Ecto neural progenitor cell (in vitro differentiated cells): Measurements from ENCODE around the gene TTLL11.
A peak's percentile ranks its signal among the peaks of the same experiment; 100 is the strongest.

Experiments used
- DNase-seq: peaks from one replicate; pipeline ENCODE4 v3.0.0-alpha.2; 2018; ENCODE audit warnings: low spot score

Gene TTLL11

DNA sequence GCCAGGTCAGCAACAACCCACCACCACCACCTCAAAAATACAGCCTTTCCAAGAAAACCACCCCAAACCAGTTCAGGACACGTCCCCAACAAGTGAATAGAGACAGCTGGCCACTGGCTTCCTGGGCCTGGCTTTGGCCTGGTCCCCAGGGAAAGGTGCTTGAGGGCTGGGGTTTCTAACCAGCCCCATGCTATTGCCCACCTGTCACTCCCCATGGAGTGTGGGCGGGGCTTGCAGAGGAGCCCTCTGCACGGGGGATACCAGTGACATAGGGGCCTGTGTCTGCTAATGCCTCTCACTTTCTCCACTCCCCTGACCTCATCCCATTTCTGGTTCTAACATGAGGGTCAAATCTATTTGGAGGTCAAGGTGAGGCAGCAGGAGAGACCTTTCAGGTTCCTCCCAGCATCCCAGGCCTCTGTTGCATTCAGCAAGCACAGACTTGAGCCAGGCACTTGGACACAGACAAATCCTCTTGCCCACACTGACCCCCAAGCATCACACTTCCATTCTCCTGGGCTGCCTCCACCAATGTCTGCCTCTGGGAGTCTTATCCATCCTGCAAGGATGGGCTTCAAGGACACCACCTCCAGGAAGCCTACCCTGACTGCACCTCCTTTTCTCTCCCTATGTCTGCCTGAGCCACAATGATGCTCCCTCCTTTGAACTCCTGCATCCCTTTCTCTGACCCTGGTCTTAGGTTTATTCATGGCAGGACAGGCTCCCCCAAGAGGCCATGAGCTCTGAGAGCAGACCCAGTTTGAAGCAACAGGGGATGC lies 16.1 kb upstream of the TTLL11 start:
- DNase-seq, result no peak

DNA sequence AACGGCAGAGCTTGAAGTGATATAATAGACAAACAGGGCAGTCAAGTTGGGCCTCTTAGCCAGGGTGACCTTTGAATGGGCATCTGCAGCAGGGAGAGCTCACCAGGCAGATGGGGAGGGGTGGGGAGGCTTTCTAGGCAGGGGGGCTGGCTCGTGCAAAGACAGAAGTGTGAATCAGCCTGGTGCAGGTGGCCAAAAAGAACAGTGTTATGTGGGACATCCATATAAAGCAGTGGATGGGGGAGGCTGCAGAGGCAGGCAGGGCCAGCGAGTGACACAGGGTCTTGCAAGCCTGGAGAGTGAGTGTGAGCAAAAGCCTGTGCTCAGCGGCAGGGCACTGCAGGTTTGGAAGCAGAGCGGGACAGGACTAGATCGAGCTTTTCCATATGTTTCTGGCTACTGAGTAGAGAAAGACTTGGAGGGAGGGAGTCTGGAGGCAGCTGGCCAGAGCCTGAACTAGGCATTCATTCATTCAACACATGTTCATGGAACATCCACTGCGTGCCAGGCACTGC lies 14.2 kb upstream of the TTLL11 start:
- no peak for DNase-seq

DNA sequence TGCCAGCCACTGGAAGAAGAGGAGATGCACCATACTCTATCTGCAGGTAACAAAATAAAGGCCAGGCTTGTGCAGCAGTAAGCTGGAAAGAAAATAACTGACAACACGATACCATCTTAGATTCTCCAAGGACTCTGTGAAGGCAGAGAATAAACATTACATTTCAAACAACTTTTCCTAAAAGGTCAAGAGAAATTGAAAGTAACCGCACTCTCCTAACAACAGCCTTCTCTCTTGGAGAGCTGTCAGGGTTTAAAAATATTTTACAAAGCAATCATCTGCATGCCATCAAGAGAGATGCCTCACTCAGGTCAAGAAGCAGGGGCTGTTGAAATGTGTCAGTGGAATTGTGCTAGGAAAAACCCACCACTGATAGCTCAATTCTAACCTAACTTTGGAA lies 13.5 kb upstream of the TTLL11 start:
- no peak for DNase-seq

DNA sequence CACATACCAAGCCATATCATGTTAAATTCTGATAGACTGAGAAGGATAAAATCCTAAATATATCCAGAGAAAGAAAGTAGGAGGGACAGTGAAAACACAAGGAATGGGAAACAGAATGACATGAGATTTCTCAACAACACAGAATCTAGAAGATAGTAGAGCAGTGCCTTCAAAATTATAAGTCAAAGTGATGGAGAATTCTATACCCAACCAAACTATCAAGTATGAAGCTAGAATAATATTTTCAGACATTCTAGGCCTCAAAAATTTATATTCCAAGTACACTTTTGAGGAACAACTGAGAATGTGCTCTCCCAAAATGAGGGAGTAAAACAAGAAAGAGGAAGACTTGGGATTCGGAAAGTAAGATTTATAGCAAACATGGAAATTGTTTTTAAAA lies 10.9 kb upstream of the TTLL11 start:
- DNase-seq, result no peak

DNA sequence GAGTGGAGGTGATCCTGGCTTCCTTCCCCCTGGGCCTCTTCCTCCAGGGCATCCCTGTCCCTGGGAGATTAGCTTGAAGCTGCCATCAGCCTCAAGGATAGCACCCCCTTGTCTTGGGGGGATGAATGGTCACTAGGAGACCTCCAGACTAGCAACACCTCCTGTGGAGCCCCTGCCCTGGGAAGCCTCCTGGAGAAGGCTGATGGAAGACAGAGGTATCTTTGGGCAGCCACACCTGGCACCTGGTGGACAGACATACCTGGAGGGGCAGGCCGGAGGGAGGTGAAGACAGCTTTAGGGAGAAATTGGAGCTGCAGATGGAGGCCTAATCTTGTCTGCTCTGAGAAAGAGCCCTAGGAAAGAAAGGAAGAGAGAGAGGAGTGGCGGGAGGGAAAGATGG lies 9.0 kb upstream of the TTLL11 start:
- DNase-seq, result no peak

DNA sequence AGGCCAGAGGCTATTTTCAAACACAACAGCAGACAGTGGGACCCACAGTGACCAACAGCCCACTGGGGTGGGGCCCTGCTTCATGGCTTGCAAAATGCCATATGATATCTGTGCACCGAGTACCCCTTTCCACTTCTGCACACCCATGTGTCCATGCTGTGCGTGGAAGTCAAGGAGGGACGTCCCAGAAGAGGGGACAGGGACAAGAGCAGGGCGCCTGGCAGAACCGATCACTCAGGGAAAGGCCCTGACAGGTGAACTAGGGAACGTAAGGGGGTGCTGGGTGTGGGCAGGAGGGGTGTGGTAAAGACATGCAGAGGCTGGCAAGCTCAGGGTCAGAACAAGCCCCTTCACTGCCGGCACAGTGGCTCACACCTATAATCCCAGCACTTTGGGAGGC lies 7.6 kb upstream of the TTLL11 start:
- DNase-seq, result peak; percentile 23

DNA sequence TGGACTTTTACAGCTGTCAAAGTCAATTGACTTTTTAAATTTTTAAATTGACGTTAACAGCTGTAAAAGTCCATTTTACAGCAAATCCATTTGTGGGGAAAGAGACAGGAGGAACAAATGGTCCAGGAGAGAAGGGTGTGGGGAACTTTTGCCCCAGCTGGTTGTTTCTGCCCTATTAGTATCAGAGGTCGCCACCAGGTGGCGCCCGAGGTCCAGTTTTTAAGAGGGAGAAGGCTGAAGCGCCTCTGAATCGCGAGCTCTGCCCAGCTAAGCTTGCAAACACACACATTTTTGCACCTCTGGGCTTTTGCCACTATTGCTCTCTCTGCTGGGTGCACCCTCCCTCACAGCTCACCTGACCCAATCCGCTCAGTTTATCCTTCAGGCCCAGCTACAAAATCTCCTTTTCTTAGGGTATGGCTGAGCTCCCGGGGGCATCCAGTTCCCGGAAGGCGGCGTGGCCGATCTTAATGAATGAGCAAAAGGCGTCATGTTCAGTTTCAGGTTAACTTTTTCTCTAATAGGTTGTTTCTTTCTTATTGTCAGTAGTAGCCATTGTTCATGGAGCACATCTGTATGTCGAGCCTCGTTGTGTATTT lies 6.3 kb upstream of the TTLL11 start:
- peak; percentile 87 for DNase-seq

DNA sequence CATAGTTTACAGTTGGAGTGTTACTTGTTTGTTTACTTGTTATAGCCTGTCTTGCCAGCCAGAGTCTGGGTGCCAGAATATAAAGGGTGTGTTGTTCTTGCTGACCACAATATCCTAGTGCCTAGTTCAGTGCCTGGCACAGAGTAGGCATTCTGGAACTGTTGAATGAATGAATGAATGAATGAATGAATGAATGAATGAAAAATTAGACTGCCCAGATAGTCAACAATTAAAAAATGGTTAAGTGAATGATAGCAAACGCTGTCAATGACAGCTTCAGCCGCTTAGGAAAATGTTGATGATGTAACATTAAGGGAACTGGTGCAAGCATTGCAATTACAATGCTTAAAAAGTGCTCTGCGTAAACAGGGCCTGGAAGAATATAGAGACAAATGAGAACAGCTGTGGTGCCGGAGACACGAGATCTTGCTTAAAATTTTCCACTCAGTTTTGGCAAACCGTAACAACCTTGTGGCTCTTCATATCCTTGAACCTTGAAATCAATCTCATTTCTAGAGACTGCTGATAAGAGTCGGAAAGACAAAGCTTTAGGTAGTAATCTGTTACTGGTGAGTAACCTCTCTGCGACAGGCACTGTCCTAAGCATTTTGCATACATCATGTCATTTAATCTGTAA lies 4.7 kb upstream of the TTLL11 start:
- DNase-seq, result peak; percentile 6

DNA sequence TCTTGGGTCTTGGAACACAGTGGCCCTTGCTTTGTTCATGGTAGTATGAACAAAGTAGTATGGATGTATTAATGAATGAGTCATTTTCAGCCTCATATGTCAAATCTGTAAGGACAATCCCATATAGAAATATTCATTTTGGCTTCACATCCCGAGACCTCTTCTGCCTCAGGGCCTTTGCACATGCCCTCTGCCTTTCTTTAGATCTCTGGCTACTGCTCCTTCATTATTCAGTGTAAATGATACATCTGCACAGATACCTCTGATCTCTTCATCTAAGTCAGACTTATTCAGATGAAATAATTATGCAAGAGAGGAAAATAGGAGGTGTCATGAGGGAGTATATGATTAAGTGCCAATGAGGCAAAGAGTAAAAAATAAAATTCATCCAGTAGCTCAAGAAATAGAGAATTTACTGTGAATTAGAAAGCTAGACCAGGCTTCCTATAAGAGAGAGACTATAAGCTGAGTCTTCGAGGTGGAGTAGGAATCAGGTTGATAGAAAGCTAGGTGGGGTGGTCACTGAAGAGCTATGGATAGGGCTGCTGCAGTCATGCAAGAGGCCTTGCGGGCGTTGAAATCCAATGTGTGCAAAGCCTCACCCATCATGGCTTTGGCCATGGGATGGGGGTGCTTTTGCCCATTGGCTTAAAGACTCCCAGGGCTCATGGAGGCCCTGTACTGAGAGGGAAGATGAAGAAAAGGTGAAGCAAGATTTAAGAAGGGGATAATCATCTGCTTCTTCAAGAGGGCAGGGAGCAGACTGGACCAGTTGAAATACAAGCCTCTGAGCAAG lies 3.7 kb upstream of the TTLL11 start:
- DNase-seq, result peak; percentile 34

DNA sequence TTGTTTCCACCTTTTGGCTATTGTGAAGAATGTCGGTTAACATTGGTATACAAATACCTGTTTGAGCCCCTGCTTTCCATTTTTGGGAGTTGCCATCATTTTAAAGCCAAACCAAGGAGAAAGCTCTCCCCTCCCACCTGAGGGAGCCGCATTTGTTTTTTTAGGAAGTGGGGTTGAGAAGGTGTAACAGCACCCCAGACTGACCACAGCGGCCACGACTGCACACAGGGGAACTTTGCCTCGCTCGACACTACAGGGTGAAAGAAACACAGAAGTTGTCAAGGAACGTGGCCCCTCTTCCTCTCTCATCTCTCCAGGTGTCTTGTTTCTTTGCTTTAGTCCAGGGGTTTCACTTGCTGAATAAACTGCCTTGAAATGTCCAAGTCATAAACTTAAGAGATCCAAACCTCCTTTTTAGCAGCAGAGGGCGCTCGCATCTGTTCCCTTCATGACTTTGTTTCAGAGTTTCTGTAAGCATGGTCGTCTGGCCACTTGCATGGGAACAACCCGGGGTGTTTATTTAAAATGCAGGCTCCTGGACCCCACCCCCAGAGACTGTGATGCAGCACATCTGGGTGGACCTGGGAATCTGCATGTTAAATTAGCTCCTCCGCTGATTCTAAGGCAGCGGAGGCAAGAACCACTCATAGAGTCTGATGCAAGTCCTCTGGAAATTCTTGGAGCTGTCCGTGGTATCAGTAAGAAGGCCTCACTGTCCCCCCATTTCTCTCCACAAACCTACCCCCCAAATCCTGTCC lies 2.1 kb upstream of the TTLL11 start:
- peak; percentile 68 for DNase-seq

DNA sequence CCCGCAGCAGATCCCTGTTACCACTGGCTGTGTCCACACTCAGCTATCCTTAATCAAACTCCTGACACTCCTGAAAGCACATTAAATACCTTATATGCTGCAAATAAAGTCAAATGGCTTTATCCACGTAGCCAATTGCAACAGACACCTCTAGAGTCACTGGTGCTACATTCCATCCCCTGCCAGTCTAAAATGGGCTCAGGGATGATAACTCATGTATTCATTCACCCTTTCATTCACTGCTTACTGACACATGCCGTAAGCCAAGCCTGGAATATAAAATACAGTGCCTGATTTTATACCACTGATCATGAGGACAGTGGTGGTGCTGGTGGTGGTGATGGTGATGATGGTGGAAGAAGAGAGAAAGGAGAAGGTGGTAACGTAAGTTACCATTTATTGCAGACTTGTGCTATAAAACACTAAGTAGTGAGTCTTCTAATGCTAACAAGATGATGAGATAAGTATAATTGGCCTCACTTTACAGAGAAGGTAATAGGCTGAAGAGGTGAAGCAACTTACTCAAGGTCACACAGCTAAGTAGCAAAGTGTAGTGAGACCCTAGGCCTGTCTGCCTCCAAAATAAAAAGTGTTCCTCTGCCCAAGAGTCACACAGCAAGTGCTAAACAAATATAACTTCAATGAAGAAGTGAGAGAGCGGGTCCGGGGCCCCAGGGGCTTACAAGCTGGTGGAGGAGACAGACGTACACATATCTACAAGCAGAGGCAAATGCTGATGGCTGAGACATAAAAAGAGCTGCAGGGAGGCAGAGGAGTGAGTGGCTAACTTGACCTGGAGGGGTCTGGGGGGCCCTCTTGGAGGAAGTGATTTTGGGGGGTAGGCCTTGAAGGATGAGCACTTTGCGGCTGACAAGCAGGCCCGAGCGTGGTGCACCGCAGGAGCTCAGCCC lies 1.2 kb downstream of the TTLL11 start:
- peak; percentile 6 for DNase-seq

DNA sequence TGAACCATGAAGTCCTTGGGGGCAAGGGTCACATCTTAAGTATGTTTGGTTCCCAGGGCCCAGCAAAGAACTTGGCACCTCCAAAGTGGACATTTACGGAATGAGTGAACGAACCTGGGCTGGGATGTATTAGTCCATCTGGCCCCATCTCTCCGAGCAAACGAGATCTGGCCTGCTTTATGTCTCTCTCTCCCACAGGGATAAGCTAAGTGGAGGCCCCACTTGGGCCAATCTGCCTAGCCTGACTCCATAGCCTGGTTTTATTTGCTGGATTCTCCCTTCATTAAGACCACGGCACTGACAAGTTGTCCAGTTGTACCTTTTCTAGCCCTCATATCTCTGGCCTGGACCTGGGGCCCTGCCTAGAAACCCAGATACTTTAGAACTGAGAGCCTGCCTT lies 2.1 kb downstream of the TTLL11 start:
- peak; percentile 20 for DNase-seq

DNA sequence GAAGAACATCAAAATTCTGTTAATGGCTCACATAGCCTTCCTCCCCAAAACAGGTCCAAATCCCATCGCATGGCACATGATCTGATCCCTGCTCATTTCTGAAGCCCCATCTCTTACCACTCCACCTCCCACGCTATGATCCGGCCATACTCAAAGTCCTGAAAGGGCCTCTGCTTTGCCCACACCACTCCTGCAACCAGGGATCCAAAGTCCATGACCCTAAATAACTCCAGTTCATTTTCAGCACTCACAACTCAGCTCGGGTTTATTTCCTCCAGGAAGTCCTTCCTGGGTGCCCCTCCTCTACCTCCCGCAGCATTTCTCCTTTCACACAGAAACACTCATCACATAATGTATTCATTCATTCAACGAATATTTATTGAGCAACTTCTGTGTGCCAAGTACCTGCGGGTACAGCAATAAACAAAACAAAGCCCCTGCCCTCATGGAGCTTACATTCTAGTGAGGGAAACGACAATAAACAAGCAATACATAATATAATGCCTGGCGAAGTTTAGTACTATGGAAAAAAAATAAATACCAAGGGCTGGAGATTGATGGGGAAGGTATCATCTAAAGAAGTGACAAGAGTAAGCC lies 2.7 kb downstream of the TTLL11 start:
- peak; percentile 17 for DNase-seq

DNA sequence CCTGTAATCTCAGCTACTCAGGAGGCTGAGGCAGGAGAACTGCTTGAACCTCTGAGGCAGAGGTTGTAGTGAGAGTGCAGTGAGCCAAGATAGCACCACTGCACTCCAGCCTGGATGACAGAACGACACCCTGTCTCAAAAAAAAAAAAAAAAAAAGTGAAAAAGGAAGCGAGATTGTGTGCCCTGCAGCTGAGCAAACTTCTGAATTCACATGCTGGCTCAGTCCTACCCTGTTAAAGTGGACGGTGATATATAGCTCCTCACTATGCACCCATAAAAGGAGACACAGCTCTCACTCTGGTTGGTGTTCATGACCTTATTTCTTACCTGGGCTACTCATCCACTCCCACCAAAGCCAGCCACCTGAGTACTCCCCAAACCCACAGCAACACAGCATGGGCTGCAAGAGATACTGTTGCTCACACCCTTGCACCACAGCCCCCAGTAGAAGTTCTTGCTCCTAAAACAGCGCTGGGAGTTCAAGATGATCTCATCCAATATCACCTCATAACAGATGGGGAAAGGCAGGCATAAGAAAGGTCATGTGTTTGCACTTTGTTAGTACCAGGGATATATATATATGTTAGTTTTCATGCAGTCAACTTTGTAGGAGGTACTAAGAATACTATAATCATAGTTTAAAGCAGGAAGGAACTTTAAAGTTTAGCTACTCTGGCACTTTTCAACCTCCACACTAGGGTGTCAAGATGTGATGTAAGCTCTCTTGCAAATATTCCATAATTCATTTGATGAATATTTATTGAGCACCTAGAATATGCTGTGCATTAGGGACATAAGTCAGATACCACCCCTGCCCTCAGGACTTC lies 4.0 kb downstream of the TTLL11 start:
- DNase-seq, result peak; percentile 13

DNA sequence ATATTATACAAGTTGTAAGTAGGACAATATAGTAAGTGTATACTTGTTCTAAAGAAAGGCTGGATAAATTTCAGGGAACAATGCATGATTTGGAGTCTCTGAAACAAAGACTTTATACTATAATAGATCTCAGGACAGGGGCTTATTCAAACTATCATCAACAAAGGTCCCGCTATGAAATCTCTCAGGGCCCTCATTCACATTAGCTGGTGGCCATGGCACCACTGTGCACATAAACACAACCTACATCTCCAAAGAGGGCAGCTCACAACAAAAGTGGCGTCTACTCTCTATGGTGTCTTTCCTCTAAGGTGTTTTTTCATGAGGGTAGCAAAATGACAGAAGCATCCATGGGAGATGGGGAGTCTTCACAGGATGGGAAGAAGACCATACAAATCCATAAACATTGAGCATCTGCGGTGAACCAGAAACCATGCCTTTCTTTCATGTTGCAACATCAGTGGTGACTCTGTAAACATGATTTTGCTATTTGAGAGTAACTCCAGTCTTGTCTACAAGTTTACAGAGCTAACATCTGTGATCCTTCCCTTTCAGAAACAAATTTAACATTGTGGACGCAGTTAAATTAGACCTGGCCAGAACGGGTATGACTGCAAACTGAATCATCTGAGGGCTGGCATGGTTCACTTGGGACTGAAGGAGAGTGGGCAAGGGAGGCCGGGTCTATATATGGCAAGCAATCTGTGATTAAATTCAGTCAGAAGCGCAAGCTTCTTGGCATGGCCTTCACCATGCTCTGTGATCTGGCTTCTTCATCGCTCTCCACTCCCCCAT lies 5.5 kb downstream of the TTLL11 start:
- no peak for DNase-seq

DNA sequence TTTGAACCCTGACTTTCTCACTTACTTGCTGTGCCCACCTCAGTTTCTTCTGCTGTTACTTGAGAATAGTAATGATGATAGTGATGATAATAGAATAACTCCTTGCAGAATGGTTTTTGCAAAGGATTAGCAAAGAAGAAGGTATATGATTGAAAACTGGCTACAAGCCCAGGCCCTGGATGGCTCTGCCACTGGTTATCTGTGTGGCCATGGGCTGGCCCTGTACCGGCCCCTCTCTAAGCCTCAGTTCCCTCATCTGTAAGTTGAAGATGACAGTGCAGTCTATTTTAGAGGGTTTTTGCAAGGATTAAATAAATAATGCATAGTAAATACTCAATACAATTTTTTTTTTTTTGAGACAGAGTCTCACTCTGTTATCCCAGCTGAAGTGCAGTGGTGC lies 6.2 kb downstream of the TTLL11 start:
- no peak for DNase-seq

DNA sequence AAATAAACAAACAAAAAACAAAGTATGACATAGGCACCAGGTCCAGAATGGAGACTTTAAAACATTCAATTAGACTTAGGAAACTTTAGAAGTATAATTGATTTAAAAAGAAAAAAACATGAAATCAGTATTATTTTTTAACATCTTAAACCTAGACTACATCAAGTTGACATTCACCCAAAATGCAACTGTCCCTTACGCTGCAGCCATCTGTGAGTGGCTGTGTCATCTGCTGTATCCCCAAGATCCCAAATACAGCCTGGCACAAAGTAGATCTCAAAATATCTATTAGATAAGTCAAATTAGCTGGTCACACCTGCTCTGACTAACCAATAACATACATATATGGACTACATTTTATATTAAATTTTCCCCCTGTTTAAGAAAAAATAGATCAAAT lies 7.8 kb downstream of the TTLL11 start:
- DNase-seq, result no peak

DNA sequence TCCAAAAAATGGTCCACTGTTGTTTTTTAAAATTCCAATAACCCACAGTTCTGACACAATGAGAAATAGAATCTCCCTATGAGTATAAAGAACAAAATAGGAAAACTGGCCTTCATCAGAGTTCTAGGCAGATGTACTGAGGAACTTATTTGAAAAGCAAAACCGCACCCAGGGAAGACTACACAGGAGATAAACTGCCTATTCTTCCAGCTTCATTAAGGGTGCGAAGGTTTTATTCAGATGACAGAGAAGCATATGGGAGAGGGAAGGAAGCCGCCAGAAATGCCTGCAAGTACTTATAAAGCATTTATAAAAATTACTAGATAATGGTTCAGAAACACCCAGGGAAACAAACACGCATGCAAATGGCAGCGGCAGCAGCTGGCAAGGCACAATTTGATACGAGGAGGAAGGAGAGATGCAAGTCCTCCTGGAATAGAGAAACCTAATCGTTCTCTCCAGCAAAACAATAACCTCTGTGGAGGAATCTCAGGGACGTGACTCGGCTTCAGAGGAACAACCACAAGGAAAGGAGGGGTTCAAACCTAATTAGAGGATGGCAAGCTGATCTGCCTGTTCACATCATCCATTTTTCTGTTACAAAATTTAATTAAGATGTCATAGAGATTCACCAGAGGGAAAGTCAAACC lies 9.0 kb downstream of the TTLL11 start:
- DNase-seq, result no peak
